ENCODE measurements around the gene C3orf20. TPM values are rescaled to one million over a fixed set of nuclear protein-coding genes. Genes with fewer than 3 reads are reported as not detected.

Gene C3orf20
- polyA plus RNA-seq, 1 donor from 2014 or later = not detected

GRCh38 chr3:14628406-14628805 is 46.5 kb upstream of the C3orf20 start:
- H3K9me3 ChIP-seq (ENCODE audit: low read length) = no peaks in the 10 kb centered on the region
- no peaks in the 10 kb centered on the region for H4K20me1 ChIP-seq (ENCODE audit: insufficient read depth)
- H2AFZ ChIP-seq (ENCODE audit: low read depth, low read length) = no peak overlapping the region
- no peaks in the 10 kb centered on the region for H3K27me3 ChIP-seq (ENCODE audit: insufficient read depth, low read depth, low read length)
- H3K9ac ChIP-seq (ENCODE audit: low read length) = no peak overlapping the region
- no peak overlapping the region for H3K4me2 ChIP-seq (ENCODE audit: low read length)
- H3F3A ChIP-seq (ENCODE audit: insufficient read depth, low read length, poor library complexity, severe bottlenecking) = no peaks in the 10 kb centered on the region
- H3K79me2 ChIP-seq (replicated peaks; ENCODE audit: insufficient read depth, low read length) = no peaks in the 10 kb centered on the region
- no peaks in the 10 kb centered on the region for H3K9me2 ChIP-seq (ENCODE audit: insufficient read depth, low read length)
- H3K4me3 ChIP-seq (ENCODE audit: low read length) = no peak overlapping the region
- no peak overlapping the region for H3K27ac ChIP-seq (ENCODE audit: low read length)
- TF ChIP-seq MXI1 (conservative IDR thresholded peaks at IDR 0.05; ENCODE audit: poor library complexity, severe bottlenecking) = no peak
- no peak for TF ChIP-seq TAF1 (IDR thresholded peaks at IDR 0.05; ENCODE audit: low read depth)
- no peak for TF ChIP-seq EP300 (conservative IDR thresholded peaks at IDR 0.05; ENCODE audit: poor library complexity, severe bottlenecking)
- no peak for TF ChIP-seq POLR2AphosphoS5 (IDR thresholded peaks at IDR 0.05)
- H3K36me3 ChIP-seq (ENCODE audit: insufficient read depth, low read length) = no peaks in the 10 kb centered on the region

- Histone ChIP-seq H3K9me3 (ENCODE audit: low read length) (no peaks in the 10 kb centered on the region), H4K20me1 (ENCODE audit: insufficient read depth) (no peaks in the 10 kb centered on the region), H3K27me3 (ENCODE audit: insufficient read depth, low read depth, low read length) (no peaks in the 10 kb centered on the region), H3K27ac (ENCODE audit: low read length) (no peak overlapping the region), H3K9me2 (ENCODE audit: insufficient read depth, low read length) (no peaks in the 10 kb centered on the region), H3K4me3 (ENCODE audit: low read length) (no peak overlapping the region), H3K9ac (ENCODE audit: low read length) (no peak overlapping the region), H3F3A (ENCODE audit: insufficient read depth, low read length, poor library complexity, severe bottlenecking) (no peaks in the 10 kb centered on the region), H3K4me2 (ENCODE audit: low read length) (no peak overlapping the region), H3K36me3 (ENCODE audit: insufficient read depth, low read length) (no peaks in the 10 kb centered on the region), H3K79me2 (replicated peaks; ENCODE audit: insufficient read depth, low read length) (no peaks in the 10 kb centered on the region), H2AFZ (ENCODE audit: low read depth, low read length) (no peak overlapping the region)
- TF ChIP-seq POLR2AphosphoS5 (IDR thresholded peaks at IDR 0.05) (no peak), MXI1 (conservative IDR thresholded peaks at IDR 0.05; ENCODE audit: poor library complexity, severe bottlenecking) (no peak), REST (IDR thresholded peaks at IDR 0.05; ENCODE audit: borderline replicate concordance) (no peak), SMC3 (conservative IDR thresholded peaks at IDR 0.05; ENCODE audit: poor library complexity) (no peak), EZH2 (IDR thresholded peaks at IDR 0.05; ENCODE audit: borderline replicate concordance, insufficient read depth, low read length, poor library complexity, severe bottlenecking) (no peak), TAF1 (IDR thresholded peaks at IDR 0.05; ENCODE audit: low read depth) (no peak), EP300 (conservative IDR thresholded peaks at IDR 0.05; ENCODE audit: poor library complexity, severe bottlenecking) (no peak), RAD21 (conservative IDR thresholded peaks at IDR 0.05) (no peak), CTCF (IDR thresholded peaks at IDR 0.05; ENCODE audit: poor library complexity, severe bottlenecking) (no peak)
Measured at GRCh38 chr3:14630404-14631100, 44.4 kb upstream of the C3orf20 start.

Measured in neural cell (in vitro differentiated cells).